ENCODE measurements around the gene ZNF385B. TPM values are rescaled to one million over a fixed set of nuclear protein-coding genes. Genes with fewer than 3 reads are reported as not detected.

Gene ZNF385B
- total RNA-seq, 6 experiments from 2014 or later, result 0.08 to 0.26 (median 0.22) TPM; not detected in 1

DNA sequence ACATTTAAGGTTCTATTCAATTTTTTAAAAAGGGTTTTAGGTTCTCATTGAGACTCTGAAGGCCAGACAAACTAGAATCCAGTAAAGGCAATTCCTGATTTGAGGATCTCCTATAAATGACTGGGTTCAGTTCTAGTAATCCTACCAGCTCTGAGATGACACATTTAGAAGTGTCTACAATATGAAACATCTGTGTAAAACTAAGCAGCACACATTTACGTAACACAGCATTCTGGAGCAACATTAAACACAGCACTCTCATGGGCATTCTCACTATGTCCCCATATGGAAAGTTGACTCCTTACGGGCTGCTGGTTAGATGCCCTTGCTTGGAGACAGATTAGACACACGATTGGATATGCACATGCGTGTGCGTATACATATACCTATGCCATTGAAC, 114.4 kb downstream of the ZNF385B start:
- Mint-ChIP-seq H3K4me1 (ENCODE audit: low read depth) (peaks cover 29% of the 10 kb centered on the region), H3K9me3 (no peaks in the 10 kb centered on the region), H3K4me3 (no peak overlapping the region), H3K27ac (no peak overlapping the region), H3K27me3 (ENCODE audit: insufficient read depth) (no peaks in the 10 kb centered on the region), H3K36me3 (ENCODE audit: low read depth) (no peaks in the 10 kb centered on the region)
- no peak for DNase-seq
- TF ChIP-seq, protein P1, sequence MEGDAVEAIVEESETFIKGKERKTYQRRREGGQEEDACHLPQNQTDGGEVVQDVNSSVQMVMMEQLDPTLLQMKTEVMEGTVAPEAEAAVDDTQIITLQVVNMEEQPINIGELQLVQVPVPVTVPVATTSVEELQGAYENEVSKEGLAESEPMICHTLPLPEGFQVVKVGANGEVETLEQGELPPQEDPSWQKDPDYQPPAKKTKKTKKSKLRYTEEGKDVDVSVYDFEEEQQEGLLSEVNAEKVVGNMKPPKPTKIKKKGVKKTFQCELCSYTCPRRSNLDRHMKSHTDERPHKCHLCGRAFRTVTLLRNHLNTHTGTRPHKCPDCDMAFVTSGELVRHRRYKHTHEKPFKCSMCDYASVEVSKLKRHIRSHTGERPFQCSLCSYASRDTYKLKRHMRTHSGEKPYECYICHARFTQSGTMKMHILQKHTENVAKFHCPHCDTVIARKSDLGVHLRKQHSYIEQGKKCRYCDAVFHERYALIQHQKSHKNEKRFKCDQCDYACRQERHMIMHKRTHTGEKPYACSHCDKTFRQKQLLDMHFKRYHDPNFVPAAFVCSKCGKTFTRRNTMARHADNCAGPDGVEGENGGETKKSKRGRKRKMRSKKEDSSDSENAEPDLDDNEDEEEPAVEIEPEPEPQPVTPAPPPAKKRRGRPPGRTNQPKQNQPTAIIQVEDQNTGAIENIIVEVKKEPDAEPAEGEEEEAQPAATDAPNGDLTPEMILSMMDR (IDR thresholded peaks at IDR 0.05), result no peak

DNA sequence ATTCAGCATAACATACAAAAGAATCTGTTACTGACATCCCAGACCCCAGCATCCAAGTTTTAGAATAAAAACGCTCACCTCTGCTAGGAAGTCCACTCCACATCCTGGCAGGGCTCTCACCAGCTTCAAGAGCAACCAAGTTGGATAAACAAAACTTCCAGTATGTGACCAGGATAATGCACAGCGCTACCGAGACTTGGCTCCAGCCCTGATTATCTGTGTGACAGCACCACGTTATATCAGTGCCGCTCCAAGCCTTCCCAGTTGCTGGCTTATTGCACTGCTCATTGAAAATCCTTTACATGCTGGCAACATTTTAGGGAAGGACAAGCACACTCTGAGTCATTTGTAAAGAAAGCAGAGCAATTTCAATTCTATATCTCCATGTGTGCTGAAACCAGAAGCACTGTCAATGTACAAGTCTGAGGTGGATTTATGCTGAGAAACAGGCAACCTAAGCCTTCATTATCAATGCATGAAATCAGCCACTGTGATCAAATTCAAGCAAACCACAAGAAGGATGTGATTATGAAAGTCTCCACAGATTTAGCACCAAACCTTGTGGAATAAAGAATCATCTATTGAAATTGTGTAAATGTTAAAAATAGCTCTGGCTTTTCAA, 115.7 kb downstream of the ZNF385B start:
- no peak for DNase-seq
- Mint-ChIP-seq H3K4me1 (ENCODE audit: low read depth) (peaks cover 29% of the 10 kb centered on the region), H3K36me3 (ENCODE audit: low read depth) (no peaks in the 10 kb centered on the region), H3K27me3 (ENCODE audit: insufficient read depth) (no peaks in the 10 kb centered on the region; the same call in 1 of the 2 replicates), H3K9me3 (no peaks in the 10 kb centered on the region), H3K27ac (no peak overlapping the region), H3K4me3 (peak overlapping the region; percentile 65; the same call in 1 of the 2 replicates)
- TF ChIP-seq, protein P1 (IDR thresholded peaks at IDR 0.05), result no peak

DNA sequence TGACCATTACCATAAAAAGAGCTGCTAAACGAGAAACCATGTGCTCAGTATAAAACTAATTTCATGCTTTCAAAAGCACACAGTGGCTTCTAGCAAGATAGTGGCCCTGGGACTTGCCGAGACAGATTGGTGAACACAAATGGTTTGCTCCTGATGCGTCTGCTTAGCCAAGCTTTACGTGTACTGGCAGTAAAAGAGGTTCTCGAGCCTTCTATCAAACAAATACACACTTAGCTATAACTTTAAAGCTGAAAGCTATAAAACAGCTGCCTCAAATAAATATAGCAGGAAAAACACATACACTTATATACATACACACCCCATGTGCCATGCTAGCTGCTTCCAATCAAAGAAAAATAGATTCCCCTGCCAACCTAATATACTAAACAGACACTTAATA, 117.0 kb downstream of the ZNF385B start:
- Mint-ChIP-seq H3K4me3 (no peak overlapping the region), H3K9me3 (no peaks in the 10 kb centered on the region), H3K36me3 (ENCODE audit: low read depth) (no peaks in the 10 kb centered on the region), H3K27ac (no peak overlapping the region), H3K4me1 (ENCODE audit: low read depth) (peaks cover 19% of the 10 kb centered on the region), H3K27me3 (ENCODE audit: insufficient read depth) (no peaks in the 10 kb centered on the region; the same call in 1 of the 2 replicates)
- TF ChIP-seq, protein P1 (IDR thresholded peaks at IDR 0.05), result no peak
- no peak for DNase-seq

DNA sequence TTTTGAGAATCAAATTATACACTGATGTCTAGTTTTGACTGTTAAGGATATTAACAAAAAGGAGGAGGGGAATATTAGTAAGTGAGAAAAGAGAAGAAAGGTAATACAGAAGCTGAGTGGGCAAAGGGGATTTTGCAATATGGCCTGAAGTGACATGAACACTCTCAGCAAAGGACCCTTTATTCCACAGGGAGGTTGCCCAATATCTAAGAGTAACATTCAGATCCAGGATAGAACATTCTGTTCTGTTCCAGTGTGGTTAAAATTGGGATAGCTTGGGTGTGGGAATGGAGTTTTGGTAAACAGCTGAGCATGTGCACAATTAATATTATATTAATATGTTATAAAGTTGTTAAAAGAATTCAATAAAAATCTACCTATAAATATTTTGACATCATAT, 120.1 kb downstream of the ZNF385B start:
- no peak for DNase-seq
- TF ChIP-seq, protein P1 (IDR thresholded peaks at IDR 0.05), result no peak
- peaks cover 12% of the 10 kb centered on the region for H3K4me1 Mint-ChIP-seq (ENCODE audit: low read depth)
- H3K27me3 Mint-ChIP-seq (ENCODE audit: insufficient read depth), result no peaks in the 10 kb centered on the region; the same call in 1 of the 2 replicates
- H3K36me3 Mint-ChIP-seq (ENCODE audit: low read depth), result no peaks in the 10 kb centered on the region
- H3K27ac Mint-ChIP-seq, result no peak overlapping the region
- no peaks in the 10 kb centered on the region for H3K9me3 Mint-ChIP-seq
- H3K4me3 Mint-ChIP-seq, result no peak overlapping the region

DNA sequence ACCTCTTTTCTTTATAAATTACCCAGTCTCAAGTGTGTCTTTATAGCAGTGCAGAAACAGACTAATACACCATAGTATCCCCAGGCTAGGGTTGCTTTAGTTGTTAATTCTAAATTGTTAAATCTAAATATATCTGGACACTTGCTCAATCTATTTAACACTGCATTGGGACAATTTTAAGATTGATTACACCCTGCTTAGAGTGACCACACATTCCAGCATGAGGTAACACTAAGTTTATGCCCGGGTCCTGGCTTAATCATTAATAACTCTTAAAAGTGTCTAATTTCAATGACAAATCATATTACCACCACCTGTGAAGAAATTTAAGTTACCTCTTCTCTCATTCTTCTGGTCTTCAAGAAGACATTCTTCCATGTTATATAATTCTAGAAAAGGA, 131.4 kb downstream of the ZNF385B start:
- no peaks in the 10 kb centered on the region for H3K9me3 Mint-ChIP-seq
- no peak overlapping the region for H3K27ac Mint-ChIP-seq
- H3K27me3 Mint-ChIP-seq (ENCODE audit: insufficient read depth), result no peaks in the 10 kb centered on the region
- DNase-seq, result no peak
- H3K4me1 Mint-ChIP-seq (ENCODE audit: low read depth), result peaks cover 15% of the 10 kb centered on the region; the same call in 1 of the 2 replicates
- no peak overlapping the region for H3K4me3 Mint-ChIP-seq
- TF ChIP-seq, protein P1 (IDR thresholded peaks at IDR 0.05), result no peak
- H3K36me3 Mint-ChIP-seq (ENCODE audit: low read depth), result no peaks in the 10 kb centered on the region
